ENCODE measurements around the gene HSPB1. TPM values are rescaled to one million over a fixed set of nuclear protein-coding genes. Genes with fewer than 3 reads are reported as not detected.

Gene HSPB1
- total and polyA plus RNA-seq, 2 of the 13 experiments (the other 11 are each of a cell fraction or from before 2014, with no cell fraction given) = 21.0 to 38.6 TPM

GRCh38 chr7:76301000-76301399 is 1.5 kb upstream of the HSPB1 start:
- Histone ChIP-seq H3K4me1 (ENCODE audit: insufficient read depth, low read length) (peaks cover 66% of the 10 kb centered on the region), H3K9me3 (ENCODE audit: low read length) (no peaks in the 10 kb centered on the region), H3K9ac (ENCODE audit: insufficient read depth, low read depth, low read length) (no peak overlapping the region), H3K27ac (ENCODE audit: extremely low read length, insufficient read depth, low read length) (no peak overlapping the region), H2AFZ (ENCODE audit: low read length) (no peak overlapping the region), H3K79me2 (ENCODE audit: insufficient read depth, low read length) (no peaks in the 10 kb centered on the region), H4K20me1 (ENCODE audit: insufficient read depth, low read length) (no peaks in the 10 kb centered on the region), H3K27me3 (ENCODE audit: control insufficient read depth in 1 of 2, insufficient read depth in 2 of 2, low read length in 2 of 2) (no peaks in the 10 kb centered on the region), H3K4me2 (ENCODE audit: low read depth, low read length) (no peak overlapping the region), H3K36me3 (replicated peaks in 1 of 2; ENCODE audit: control insufficient read depth in 1 of 2, insufficient read depth in 2 of 2, low read length in 2 of 2) (no peaks in the 10 kb centered on the region), H3K4me3 (replicated peaks in 1 of 3; ENCODE audit: insufficient read depth in 1 of 3, low read depth in 2 of 3, low read length in 3 of 3) (no peak overlapping the region)
- CTCF ChIA-PET (ENCODE audit: low intra/inter-chr PET ratio, low total read pairs) = no interaction called here
- TF ChIP-seq TOPORS (CRISPR knock-in tag; IDR thresholded peaks at IDR 0.05) = no peak
- no peak for TF ChIP-seq TRAFD1 (CRISPR knock-in tag; IDR thresholded peaks at IDR 0.05; ENCODE audit: borderline replicate concordance)
- no peak for TF ChIP-seq SAP130 (CRISPR knock-in tag; IDR thresholded peaks at IDR 0.05; ENCODE audit: low read depth)
- TF ChIP-seq RBFOX2 (IDR thresholded peaks at IDR 0.05; ENCODE audit: low read depth, low read length) = no peak
- no peak for TF ChIP-seq ZKSCAN1 (IDR thresholded peaks at IDR 0.05; ENCODE audit: low read length)
- TF ChIP-seq ZNF143 (CRISPR knock-in tag; IDR thresholded peaks at IDR 0.05) = no peak
- TF ChIP-seq ZNF724P (CRISPR knock-in tag; IDR thresholded peaks at IDR 0.05; ENCODE audit: borderline replicate concordance) = no peak
- no peak for TF ChIP-seq ZMAT3 (CRISPR knock-in tag; conservative IDR thresholded peaks at IDR 0.05)
- no peak for TF ChIP-seq ZNF629 (CRISPR knock-in tag; conservative IDR thresholded peaks at IDR 0.05)
- TF ChIP-seq ZNF407 (CRISPR knock-in tag; IDR thresholded peaks at IDR 0.05; ENCODE audit: not compliant biosample characterization) = no peak
- no peak for TF ChIP-seq ZNF503 (CRISPR knock-in tag; IDR thresholded peaks at IDR 0.05)
- no peak for TF ChIP-seq TOE1 (CRISPR knock-in tag; IDR thresholded peaks at IDR 0.05)
- TF ChIP-seq ZNF205 (CRISPR knock-in tag; IDR thresholded peaks at IDR 0.05) = no peak
- no peak for TF ChIP-seq ZNF660 (CRISPR knock-in tag; IDR thresholded peaks at IDR 0.05; ENCODE audit: borderline replicate concordance, low read depth)
- BruUV-seq (replicated peaks) = no TSS peak
- FAIRE-seq (no peak), DNase-seq (ENCODE audit: low spot score) (no peak), ATAC-seq (no peak)
- intact Hi-C loops (cut with micrococcal nuclease; ENCODE audit: unreplicated experiment) (no loop called here), in situ Hi-C loops (cut with HindIII; ENCODE audit: extremely low pct_ligation_motif_present, low pct_unique_long_range_greater_than_20kb) (no loop called here)
- 52% methylated on average over 3 of the region's 3 CpGs for WGBS (ENCODE audit: low lambda C conversion rate)
- POLR2A ChIA-PET = no interaction called here

All from HepG2 (cell line).